ENCODE data around the gene KLF6. TPM values are rescaled to one million over a fixed set of nuclear protein-coding genes. Genes with fewer than 3 reads are reported as not detected.

Gene KLF6
- total and polyA plus RNA-seq, 9 of the 15 experiments (the other 6 are each of a cell fraction or from before 2014, with no cell fraction given): 3.2 to 23.9 (median 8.0) TPM

DNA sequence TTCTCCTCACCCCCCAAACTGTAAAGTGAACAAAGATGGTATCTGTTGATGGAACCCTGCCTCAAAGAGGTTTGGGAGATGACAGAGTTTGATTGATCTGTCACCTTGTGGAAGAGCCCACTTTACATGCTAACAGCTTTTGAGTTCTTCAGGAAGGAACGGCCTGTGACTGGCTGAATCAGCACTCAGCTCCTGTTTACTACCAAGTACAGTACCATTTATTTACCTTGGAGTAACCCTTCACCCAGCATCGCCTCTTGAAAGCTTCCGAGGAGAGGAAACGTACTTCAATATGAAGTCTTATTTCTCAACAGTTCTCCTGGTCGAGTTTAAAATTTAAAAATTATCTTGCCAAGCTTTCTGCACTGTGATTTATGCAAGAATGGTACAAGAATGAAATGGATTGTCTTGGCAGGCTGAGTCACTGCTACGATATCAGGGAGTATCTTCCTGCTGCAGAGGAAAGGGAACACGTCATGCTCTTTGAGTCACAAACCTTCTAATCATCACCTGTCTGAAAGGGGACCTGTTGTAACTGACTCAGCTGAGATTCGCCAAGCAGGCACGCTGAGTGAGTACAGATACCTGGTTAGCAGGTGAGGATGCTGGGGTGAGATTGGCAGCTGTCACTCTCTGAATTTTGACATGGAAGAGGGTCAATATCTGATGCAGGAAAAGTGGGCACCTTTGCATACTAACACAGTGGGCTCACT lies 30.1 kb downstream of the KLF6 start (continued):
- TF ChIP-seq, protein P1, sequence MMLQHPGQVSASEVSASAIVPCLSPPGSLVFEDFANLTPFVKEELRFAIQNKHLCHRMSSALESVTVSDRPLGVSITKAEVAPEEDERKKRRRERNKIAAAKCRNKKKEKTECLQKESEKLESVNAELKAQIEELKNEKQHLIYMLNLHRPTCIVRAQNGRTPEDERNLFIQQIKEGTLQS (IDR thresholded peaks at IDR 0.05): peak; percentile 96
- TF ChIP-seq, protein P1 (CRISPR knock-in tag; conservative IDR thresholded peaks at IDR 0.05): peak; percentile 26; the same call in 1 of the 2 replicates
- no peak for TF ChIP-seq TBP (optimal IDR thresholded peaks at IDR 0.05; ENCODE audit: low read depth, low read length)
- peak; percentile 34; the same call in 1 of the 2 replicates for TF ChIP-seq FOXM1 (IDR thresholded peaks at IDR 0.05; ENCODE audit: low read depth)
- no peak for TF ChIP-seq FOXM1 (CRISPR knock-in tag; IDR thresholded peaks at IDR 0.05; ENCODE audit: low read depth)
- peak; percentile 42; the same call in 1 of the 2 replicates for TF ChIP-seq TAL1 (IDR thresholded peaks at IDR 0.05)
- TF ChIP-seq, protein P2, sequence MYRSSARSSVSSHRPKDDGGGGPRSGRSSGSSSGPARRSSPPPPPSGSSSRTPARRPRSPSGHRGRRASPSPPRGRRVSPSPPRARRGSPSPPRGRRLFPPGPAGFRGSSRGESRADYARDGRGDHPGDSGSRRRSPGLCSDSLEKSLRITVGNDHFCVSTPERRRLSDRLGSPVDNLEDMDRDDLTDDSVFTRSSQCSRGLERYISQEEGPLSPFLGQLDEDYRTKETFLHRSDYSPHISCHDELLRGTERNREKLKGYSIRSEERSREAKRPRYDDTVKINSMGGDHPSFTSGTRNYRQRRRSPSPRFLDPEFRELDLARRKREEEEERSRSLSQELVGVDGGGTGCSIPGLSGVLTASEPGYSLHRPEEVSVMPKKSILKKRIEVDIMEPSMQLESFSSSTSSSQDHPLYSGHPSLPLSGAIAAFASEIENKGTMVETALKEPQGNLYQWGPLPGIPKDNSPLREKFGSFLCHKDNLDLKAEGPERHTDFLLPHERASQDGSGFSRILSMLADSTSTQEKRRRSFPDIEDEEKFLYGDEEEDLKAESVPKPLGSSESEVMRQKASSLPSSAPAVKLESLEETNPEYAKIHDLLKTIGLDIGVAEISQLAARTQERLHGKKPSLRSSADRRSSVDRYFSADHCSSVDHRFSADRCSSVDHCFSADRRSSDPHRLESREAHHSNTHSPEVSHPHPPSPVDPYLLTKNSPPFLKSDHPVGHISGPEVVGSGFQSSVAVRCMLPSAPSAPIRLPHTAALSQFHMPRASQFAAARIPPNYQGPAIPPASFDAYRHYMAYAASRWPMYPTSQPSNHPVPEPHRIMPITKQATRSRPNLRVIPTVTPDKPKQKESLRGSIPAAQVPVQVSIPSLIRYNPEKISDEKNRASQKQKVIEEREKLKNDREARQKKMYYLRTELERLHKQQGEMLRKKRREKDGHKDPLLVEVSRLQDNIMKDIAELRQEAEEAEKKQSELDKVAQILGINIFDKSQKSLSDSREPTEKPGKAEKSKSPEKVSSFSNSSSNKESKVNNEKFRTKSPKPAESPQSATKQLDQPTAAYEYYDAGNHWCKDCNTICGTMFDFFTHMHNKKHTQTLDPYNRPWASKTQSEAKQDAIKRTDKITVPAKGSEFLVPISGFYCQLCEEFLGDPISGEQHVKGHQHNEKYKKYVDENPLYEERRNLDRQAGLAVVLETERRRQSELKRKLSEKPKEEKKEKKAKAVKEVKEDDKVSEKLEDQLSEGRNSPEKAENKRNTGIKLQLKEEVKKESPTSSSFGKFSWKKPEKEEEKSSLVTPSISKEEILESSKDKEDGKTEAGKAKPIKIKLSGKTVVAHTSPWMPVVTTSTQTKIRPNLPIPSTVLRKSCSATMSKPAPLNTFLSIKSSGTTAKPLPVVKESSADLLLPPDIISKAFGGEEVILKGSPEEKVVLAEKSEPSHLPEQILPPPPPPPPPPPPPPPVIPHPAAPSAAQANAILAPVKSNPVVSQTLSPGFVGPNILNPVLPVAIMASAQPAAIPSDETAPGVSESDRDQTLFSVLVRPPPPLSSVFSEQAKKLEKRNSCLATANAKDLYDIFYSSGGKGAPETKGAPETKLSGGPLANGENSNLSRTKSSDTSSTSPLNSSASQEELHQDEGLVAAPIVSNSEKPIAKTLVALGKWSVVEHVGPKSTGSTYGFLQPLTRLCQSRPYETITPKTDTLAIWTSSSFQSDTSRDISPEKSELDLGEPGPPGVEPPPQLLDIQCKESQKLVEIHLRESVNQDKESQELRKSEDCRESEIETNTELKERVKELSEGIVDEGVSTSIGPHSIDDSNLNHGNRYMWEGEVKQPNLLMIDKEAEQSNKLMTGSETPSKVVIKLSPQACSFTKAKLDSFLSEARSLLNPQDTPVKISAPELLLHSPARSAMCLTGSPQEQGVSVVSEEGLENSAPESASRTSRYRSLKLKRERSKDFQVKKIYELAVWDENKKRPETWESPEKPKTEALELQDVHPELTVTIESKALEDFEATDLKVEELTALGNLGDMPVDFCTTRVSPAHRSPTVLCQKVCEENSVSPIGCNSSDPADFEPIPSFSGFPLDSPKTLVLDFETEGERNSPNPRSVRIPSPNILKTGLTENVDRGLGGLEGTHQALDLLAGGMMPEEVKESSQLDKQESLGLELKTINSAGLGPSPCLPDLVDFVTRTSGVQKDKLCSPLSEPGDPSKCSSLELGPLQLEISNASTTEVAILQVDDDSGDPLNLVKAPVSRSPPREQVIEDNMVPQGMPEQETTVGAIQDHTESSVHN (IDR thresholded peaks at IDR 0.05; ENCODE audit: borderline replicate concordance in 1 of 2, low read depth in 1 of 2): peak in 1 of 2 experiments; percentile 57; a peak in 1 of 4 replicates
- no peak for TF ChIP-seq MTA2 (IDR thresholded peaks at IDR 0.05; ENCODE audit: low read depth)
- TF ChIP-seq NFXL1 (CRISPR knock-in tag; IDR thresholded peaks at IDR 0.05): no peak
- no peak; the same call in 1 of the 2 replicates for TF ChIP-seq NFIC (IDR thresholded peaks at IDR 0.05)
- peak in 1 of 2 experiments; percentile 76; a peak in 2 of 4 replicates for TF ChIP-seq HDAC1 (IDR thresholded peaks at IDR 0.05)
- no peak for TF ChIP-seq FUS (optimal IDR thresholded peaks at IDR 0.05; ENCODE audit: low read depth, low read length)
- no peak for TF ChIP-seq ATF1 (CRISPR knock-in tag; IDR thresholded peaks at IDR 0.05)
- TF ChIP-seq ATF1 (tag; IDR thresholded peaks at IDR 0.05): peak; percentile 71
- TF ChIP-seq ATF7 (IDR thresholded peaks at IDR 0.05): peak; percentile 86
- TF ChIP-seq NFE2 (IDR thresholded peaks at IDR 0.05; ENCODE audit: low read depth): peak; percentile 84
- TF ChIP-seq RCOR1 (IDR thresholded peaks at IDR 0.05; ENCODE audit: borderline replicate concordance in 1 of 2, low read depth in 2 of 2, low read length in 2 of 2): peak; percentile 33 to 92; a peak in 3 of 4 replicates
- peak; percentile 74 for TF ChIP-seq TCF3 (CRISPR knock-in tag; IDR thresholded peaks at IDR 0.05)
- TF ChIP-seq MEIS2 (IDR thresholded peaks at IDR 0.05; ENCODE audit: partially characterized antibody): peak; percentile 93

Data from K562 (cell line).